HG02973 (cell line): Measurements from ENCODE around the gene SLC17A9.

Source experiments
- ATAC-seq: cut with Tn5 transposase; IDR thresholded peaks from one replicate; pipeline ENCODE4 v1.9.1; 2021; ENCODE audit warnings: moderate library complexity; ENCODE audit not compliant: unreplicated experiment

Gene SLC17A9

GRCh38 chr20:62980380-62980960 is 28.0 kb downstream of the SLC17A9 start:
- no peak for ATAC-seq

- ATAC-seq: no peak
Observed at GRCh38 chr20:62980970-62981369, 28.5 kb downstream of the SLC17A9 start.

GRCh38 chr20:62982124-62983075 is 29.9 kb downstream of the SLC17A9 start:
- ATAC-seq: no peak

GRCh38 chr20:62983210-62983609 is 30.7 kb downstream of the SLC17A9 start:
- no peak for ATAC-seq

GRCh38 chr20:62984666-62985443 is 32.3 kb downstream of the SLC17A9 start:
- no peak for ATAC-seq

GRCh38 chr20:62985444-62985778 is 32.9 kb downstream of the SLC17A9 start:
- ATAC-seq: no peak

GRCh38 chr20:62986257-62986800 is 33.8 kb downstream of the SLC17A9 start:
- ATAC-seq: no peak

GRCh38 chr20:62987114-62987513 is 34.6 kb downstream of the SLC17A9 start:
- no peak for ATAC-seq

- ATAC-seq: no peak
Observed at GRCh38 chr20:62989201-62989601, 36.7 kb downstream of the SLC17A9 start.

- ATAC-seq: no peak
Observed at GRCh38 chr20:62990306-62990825, 37.9 kb downstream of the SLC17A9 start.

GRCh38 chr20:62991196-62991807 is 38.8 kb downstream of the SLC17A9 start:
- ATAC-seq: no peak

GRCh38 chr20:62991863-62992262 is 39.4 kb downstream of the SLC17A9 start:
- no peak for ATAC-seq

- ATAC-seq: no peak
Observed at GRCh38 chr20:62993856-62994494, 41.5 kb downstream of the SLC17A9 start.

GRCh38 chr20:62994869-62995281 is 42.4 kb downstream of the SLC17A9 start:
- no peak for ATAC-seq

GRCh38 chr20:62995481-62995880 is 43.0 kb downstream of the SLC17A9 start:
- no peak for ATAC-seq

GRCh38 chr20:62995898-62996595 is 43.5 kb downstream of the SLC17A9 start:
- ATAC-seq: no peak

GRCh38 chr20:62996596-62996982 is 44.1 kb downstream of the SLC17A9 start:
- no peak for ATAC-seq

GRCh38 chr20:62997417-62998035 is 45.0 kb downstream of the SLC17A9 start:
- no peak for ATAC-seq

- no peak for ATAC-seq
Observed at GRCh38 chr20:62998449-62998848, 45.9 kb downstream of the SLC17A9 start.
